HG02763 (cell line): ENCODE results near the gene ELOVL3.
A peak's percentile ranks its signal among the peaks of the same experiment; 100 is the strongest.

Experiments
- ATAC-seq: cut with Tn5 transposase; IDR thresholded peaks from one replicate; pipeline ENCODE4 v1.9.1; 2021; ENCODE audit warnings: mild to moderate bottlenecking, moderate library complexity; ENCODE audit not compliant: unreplicated experiment

The ELOVL3 gene

GRCh38 chr10:102226542-102226870 is 407 bp downstream of the ELOVL3 start:
- ATAC-seq: no peak

GRCh38 chr10:102227050-102227449 is 951 bp downstream of the ELOVL3 start:
- no peak for ATAC-seq

DNA sequence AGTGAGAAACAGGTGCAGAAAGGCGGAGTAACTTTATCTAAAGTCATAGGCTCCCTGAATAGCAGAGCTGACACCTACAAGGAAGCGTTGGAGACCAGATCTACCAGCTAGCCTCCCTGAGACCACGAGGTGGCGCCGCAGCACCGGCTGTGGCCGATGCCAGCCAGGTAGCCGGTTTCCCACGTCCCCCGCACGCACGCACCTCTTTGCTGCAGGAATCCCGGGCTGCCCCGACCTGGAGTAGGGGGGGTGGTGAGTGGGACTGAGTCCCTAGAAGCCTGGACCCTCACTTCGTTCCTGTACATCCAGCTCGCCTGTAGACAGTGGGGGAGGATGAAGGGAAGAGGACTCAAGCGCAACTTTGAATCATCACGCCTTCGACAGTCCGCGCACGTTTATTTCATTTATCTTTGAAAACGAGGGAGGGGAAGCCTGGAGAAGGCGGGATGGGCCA is 3.7 kb downstream of the ELOVL3 start:
- peak; percentile 41 for ATAC-seq

- ATAC-seq: no peak
Observed at GRCh38 chr10:102230264-102230860, 4.3 kb downstream of the ELOVL3 start.

DNA sequence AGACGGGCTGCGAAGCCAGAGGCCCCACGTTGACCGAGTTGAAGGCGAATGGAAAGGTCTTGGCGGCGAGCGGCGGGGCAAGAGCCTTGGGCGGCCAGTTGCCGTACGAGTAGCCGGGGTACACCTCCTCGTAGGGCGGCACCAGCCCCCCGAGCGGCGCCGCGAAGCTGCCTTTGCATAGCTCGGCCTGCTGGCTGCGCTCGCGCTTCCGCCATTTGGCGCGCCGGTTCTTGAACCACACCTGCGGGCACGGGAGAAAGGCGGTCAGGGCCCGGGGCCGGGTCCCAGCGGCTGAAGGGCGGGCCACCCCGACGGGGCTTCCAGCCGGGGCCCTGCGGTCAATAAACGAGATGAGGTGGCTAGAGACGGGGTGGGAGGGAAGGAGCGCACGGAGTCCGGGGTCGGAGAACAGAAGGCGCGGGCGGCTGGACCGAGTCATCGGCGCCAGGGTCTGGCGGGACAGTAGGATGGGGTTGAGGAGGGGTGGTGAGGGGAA is 4.8 kb downstream of the ELOVL3 start:
- no peak for ATAC-seq

DNA sequence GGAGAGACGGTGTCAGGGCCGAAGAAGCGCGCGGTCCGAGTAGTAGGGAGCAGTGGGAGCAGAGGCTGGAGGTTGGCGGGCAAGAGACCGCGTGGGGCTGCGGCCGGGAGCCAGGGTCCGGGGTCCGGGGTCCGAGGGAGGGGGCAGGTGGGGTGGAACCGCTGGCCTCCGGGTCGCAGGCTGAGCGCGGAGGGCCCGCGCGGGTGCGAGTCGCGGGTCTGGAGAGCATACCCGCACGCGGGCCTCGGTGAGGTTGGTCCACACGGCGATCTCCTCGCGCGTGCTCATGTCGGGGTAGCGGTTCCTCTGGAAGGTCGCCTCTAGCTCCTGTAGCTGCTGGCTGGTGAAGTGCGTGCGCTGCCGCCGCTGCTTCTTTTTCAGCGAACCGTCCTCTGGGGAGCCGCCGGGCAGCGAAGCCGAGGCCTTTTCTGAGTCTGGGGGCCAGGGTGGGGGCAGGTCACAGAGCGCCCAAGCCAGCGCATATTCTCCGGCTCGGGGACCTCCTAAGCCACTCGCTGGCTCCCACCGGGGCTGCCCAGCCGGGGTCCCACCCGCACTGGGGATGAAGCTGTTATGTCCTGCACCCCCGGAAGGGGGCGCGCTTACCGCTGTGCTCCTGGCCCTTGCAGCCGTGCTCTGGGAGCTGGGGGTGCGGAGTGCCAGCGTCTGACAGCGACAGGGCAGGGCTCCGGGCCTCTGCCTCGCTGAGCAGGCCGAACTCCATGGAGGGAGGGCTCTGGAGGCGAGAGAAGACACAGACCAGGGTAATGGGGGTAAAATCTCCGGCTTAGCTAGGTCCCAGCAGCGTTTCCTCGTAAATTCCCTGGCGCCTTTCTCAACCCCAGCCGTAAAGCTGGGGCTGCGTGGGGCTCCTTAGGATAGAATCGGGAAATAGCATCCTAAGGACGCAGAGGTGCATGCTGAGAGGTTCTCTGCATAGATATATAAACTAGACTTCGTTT is 5.5 kb downstream of the ELOVL3 start:
- no peak for ATAC-seq

DNA sequence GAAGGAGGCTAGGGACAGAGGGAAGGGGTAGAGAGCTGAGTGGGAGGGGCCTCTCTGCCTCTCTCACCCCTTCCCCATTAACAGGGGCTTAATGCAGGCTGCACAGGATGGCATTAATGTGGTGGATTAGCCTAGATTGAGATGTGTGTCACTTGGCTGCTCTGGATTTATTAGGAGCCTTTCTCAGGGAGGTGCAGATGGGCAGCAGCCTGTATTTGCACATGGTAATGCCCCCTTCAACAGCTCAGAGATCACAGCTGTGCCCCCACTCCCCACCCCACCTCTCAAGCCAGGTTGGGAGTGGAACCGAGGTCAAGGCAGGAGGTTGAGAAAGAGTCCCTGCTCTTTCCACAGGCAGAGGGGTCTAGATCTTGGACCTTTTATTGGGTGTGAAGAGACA is 7.9 kb downstream of the ELOVL3 start:
- no peak for ATAC-seq

DNA sequence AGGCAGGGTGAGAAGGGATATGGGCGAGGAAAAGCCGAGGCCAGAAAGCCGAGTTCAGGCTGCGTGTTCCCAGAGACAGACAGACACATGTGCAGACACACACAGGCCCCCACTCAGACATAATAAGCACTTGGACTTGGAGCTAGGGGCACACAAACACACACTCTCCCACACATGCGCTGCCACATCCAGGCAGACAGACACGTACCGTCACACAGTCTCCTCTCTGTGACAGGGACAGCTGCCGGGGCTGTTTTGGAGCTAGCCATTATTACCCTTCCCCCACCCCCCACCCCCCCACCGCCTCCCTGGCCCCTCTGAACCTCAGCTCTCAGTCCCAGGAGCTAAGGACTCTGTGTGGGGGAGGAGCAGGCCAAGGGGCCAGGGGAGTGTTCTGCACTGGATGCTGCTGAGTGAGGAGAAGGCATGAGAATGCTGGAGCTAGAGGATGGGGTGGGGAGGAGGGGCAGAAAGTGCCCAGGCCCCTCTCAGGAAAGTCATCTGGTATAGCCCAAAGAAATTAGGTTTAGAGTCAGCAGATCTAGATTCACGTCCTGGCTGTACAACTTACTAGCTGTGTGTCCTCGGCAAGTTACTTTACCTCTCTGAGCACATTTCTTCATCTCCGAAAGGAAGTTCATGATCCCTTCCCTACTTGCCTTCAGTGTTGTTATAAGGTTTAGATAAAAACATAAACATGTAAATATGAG is 8.9 kb downstream of the ELOVL3 start:
- no peak for ATAC-seq

DNA sequence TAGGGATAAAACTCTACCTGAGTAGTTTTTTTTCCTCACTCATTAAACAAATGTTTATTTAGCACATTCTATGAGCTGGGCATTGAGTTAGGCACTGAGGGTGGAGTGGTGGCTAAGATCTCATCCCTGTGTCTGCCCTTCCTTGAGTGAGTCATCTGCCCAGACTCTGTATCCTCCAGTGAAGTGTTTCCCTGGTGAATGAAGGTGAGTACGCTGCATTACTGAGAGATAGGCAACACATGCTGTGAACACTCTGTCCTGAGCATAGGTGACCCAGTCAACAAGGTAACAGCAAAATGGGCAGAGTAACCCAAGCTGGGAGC is 9.5 kb downstream of the ELOVL3 start:
- no peak for ATAC-seq

GRCh38 chr10:102236006-102236405 is 9.9 kb downstream of the ELOVL3 start:
- no peak for ATAC-seq

DNA sequence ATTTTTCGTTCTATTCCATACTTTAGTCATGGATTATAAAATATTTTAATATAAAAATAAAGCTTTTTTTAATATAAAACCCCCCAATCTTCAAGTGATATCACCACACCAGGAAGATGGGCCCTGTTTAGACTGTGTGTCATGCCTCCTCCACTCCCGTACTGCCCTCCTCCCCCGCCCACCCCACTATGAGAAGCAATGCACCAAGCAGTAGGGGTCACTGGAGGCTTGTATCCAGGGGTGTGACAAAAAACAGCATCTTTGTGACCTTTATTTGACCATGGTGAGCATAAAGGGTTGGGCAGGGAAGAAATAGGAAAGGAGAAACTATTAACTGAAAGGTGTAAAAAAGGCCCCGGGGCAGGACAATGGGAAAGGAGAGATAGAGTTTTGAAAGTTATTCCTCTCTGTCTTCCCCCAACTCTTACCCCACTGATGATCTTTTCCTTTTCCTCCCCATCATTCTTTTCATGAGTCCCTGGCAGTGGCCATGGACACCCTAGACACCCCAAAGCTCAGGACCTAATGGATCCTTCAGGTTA is 11.7 kb downstream of the ELOVL3 start:
- no peak for ATAC-seq

GRCh38 chr10:102240467-102241031 is 14.4 kb downstream of the ELOVL3 start:
- no peak for ATAC-seq

DNA sequence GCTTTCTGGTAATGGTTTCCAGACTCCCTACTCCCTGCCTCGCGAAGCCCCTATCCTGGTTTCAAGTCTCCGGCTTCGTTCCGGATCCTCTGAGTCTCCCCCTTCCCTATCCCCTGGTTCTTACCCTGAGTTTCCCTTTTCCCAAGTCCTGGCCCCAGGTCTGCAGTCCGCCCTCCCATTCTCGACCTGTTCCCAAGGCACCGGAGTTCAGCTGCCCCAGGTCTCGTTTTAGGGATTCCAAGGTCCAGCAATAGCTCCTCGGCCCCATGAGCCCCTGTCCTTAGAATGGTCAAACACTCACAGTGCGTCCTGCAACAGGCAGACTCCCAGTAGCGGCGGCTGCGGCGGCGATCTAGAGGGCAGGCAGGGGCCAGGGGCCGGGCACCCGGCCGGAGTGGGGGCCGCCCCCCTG is 14.9 kb downstream of the ELOVL3 start:
- no peak for ATAC-seq

DNA sequence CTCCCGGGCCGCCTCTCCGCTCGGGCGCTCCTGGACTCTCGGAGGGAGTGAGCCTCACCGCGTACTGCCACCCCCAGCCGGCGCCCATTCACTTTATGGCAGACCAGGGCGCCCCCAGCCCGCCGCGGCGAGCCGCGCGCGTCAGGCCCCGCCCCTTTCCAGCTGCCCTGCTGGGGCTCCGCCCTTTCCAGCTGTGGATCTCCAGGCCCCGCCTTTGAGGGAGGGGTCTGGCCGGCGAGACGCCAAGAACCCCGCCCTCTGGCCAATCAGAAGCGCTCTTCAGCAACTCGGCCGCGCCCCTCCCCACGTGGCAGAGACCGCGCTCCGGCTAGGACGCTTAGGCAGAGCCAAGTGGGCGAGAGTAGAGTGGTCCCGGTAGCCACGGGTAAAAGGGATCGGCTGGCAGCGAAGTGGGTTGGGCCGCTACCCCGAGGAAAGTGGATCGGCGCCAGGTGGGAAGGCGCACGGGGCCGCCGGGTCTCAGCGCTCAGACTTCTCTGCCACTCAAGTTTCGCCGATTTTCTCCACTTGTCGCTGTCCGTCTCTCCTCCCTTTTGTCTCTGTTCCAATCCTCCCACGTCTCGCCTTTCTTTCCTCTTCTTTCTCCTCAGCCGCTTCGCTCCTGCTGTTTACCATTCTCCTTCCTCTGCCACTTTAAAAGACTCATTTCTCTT is 15.5 kb downstream of the ELOVL3 start, which contains the start of gene PITX3:
PITX3 (minus strand) TSS at position 69 of the 674 bp plus-strand sequence. CDS start 9,432 bp downstream, outside the sequence.
- ATAC-seq: peak; percentile 32

GRCh38 chr10:102242118-102242485 is 16.0 kb downstream of the ELOVL3 start:
- no peak for ATAC-seq

- ATAC-seq: no peak
Observed at GRCh38 chr10:102243309-102243708, 17.2 kb downstream of the ELOVL3 start.

DNA sequence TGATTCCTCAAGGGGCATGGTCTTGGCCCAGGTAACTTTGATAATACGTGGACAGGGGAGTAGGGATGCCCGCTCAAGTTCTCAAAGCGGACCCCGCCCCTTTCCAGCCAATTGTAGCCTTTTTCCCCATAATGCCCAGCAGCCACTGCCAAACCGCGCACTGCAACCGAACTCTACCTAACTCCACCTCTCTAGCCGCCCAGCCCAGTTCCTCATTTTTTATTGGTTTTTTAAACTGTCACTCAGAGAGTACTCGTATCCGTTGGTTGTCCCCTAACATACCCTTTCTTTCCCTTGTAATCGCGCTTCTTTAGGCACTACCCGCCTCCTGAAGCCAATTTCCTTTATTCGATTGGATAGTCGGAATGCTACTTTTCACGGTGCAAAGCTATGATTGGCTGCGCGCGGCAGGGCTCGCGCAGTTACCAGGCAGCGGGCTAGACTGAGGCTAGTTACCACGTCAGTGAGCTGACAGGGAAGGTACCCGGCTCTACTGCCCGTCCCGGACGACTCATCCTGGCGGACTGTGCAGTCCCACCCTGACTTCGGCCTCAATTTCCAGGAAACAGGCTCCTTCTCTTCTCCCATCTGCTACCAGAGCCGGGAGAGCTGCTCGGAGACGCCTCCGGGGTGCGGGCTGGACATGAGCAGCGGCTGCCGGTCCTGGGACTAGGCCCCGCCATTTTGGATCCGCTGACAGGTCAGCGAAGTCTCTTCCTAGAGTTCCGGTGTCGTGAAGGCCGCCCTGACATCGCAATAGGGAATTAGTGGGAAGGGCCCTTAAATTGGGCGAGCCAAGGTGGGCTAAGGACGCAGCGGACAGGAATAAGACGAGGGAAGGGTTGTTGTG is 19.2 kb downstream of the ELOVL3 start, which contains the start of gene GBF1:
GBF1 (plus strand) TSS at position 451 of the 850 bp plus-strand sequence. CDS start 13,407 bp downstream, outside the sequence.
- ATAC-seq: peak; percentile 81

DNA sequence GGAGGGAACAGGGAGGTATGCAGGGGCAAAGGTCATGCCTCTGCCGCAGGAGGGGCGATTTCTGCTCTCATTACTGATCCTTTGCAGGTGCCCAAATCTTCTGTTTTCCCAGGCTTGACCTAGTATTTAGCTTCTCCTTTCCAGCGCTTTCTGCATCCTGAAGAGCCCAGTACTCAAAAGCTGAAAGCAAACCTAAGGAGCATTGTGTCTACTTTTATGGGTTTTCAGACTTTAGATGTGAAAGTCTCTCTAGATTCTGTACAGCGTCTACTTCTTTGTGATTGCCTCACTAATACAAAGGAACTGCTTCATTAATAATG is 19.8 kb downstream of the ELOVL3 start:
- no peak for ATAC-seq

GRCh38 chr10:102246261-102246660 is 20.2 kb downstream of the ELOVL3 start:
- ATAC-seq: no peak
